K562 (cell line): ENCODE results near the gene LZTR1. TPM values are rescaled to one million over a fixed set of nuclear protein-coding genes. Genes with fewer than 3 reads are reported as not detected.
A peak's percentile ranks its signal among the peaks of the same experiment; 100 is the strongest.

Source experiments
- BCL6 ChIP-seq: fragments of 250-450 bp; sonication (Bioruptor Pico); IDR thresholded peaks from 2 replicates; pipeline ENCODE4 v1.4.0; 2020
- BRD4 ChIP-seq: fragments of 200-600 bp; sonication (generic); IDR thresholded peaks from 2 replicates; pipeline ENCODE4 v1.6.1; 2017; ENCODE audit warnings: inconsistent platforms
- HCFC1 ChIP-seq: IDR thresholded peaks from 2 replicates; pipeline ENCODE4 v1.6.1; 2012; ENCODE audit warnings: low read depth, low read length, improper control_type of control experiment
- HEY1 ChIP-seq: fragments of 250-450 bp; sonication (Bioruptor Pico); IDR thresholded peaks from 2 replicates; pipeline ENCODE4 v1.5.0; 2020; ENCODE audit warnings: mild to moderate bottlenecking, moderate library complexity, borderline replicate concordance
- MTA3 ChIP-seq: fragments of 450-650 bp; formaldehyde crosslinking; IDR thresholded peaks from 2 replicates; pipeline ENCODE4 v1.6.1; 2017; ENCODE audit warnings: mild to moderate bottlenecking, borderline replicate concordance
- NR4A1 ChIP-seq, 2 experiments: fragments of 250-450 bp in 1 of 2; fragments of 450-650 bp in 1 of 2; sonication (Bioruptor Pico) in 1 of 2; IDR thresholded peaks; 2 replicates each; pipeline versions ENCODE4 v1.4.0 to v1.6.1; 2016 to 2020; ENCODE audit warnings: mild to moderate bottlenecking in 2 of 2, missing compliant biosample characterization in 1 of 2, missing genetic modification characterization in 1 of 2, moderate library complexity in 1 of 2
- POLR3A ChIP-seq: IDR thresholded peaks from 2 replicates; pipeline ENCODE4 v1.6.1; 2011; ENCODE audit warnings: borderline replicate concordance, mild to moderate bottlenecking, moderate library complexity; ENCODE audit not compliant: insufficient read length, insufficient read depth; ENCODE audit errors: extremely low read depth
- PTRF ChIP-seq: fragments of 450-650 bp; IDR thresholded peaks from 2 replicates; pipeline ENCODE4 v1.6.1; 2016; ENCODE audit warnings: mild to moderate bottlenecking, missing genetic modification characterization, missing compliant biosample characterization
- RBM39 ChIP-seq: fragments of 200-400 bp; formaldehyde crosslinking; optimal IDR thresholded peaks from 2 replicates; pipeline ENCODE3; 2018; ENCODE audit warnings: low read depth, low read length
- SRSF9 ChIP-seq: fragments of 200-400 bp; formaldehyde crosslinking; IDR thresholded peaks from 2 replicates; pipeline ENCODE4 v1.6.1; 2017; ENCODE audit warnings: low read depth, low read length, borderline replicate concordance
- SUPT5H ChIP-seq: fragments of 450-650 bp; IDR thresholded peaks from 2 replicates; pipeline ENCODE4 v1.6.1; 2016
- TAL1 ChIP-seq: fragments of 450-650 bp; IDR thresholded peaks from 2 replicates; pipeline ENCODE4 v1.6.1; 2016; ENCODE audit warnings: mild to moderate bottlenecking
- ZBTB8A ChIP-seq: fragments of 450-650 bp; IDR thresholded peaks from 2 replicates; pipeline ENCODE4 v1.6.1; 2018; ENCODE audit warnings: mild to moderate bottlenecking, moderate library complexity; ENCODE audit not compliant: partially characterized antibody
- ZFP1 ChIP-seq: fragments of 450-650 bp; formaldehyde crosslinking; IDR thresholded peaks from 2 replicates; pipeline ENCODE4 v1.4.0; 2020; ENCODE audit warnings: mild to moderate bottlenecking, mixed read lengths
- ZNF12 ChIP-seq: sonication (generic); formaldehyde crosslinking; IDR thresholded peaks from 2 replicates; pipeline ENCODE4 v1.4.0; 2020; ENCODE audit warnings: mild to moderate bottlenecking, missing genetic modification reagents
- ZNF140 ChIP-seq: fragments of 250-450 bp; sonication (Bioruptor Pico); IDR thresholded peaks from 2 replicates; pipeline ENCODE4 v1.8.0; 2021; ENCODE audit warnings: moderate library complexity, mild to moderate bottlenecking, inconsistent platforms
- ZNF146 ChIP-seq: IDR thresholded peaks from one replicate; pipeline ENCODE4 v1.6.1; 2018; ENCODE audit warnings: missing compliant biosample characterization; ENCODE audit not compliant: unreplicated experiment
- ZNF224 ChIP-seq: sonication (generic); formaldehyde crosslinking; IDR thresholded peaks from 2 replicates; pipeline ENCODE4 v1.8.0; 2022; ENCODE audit warnings: mild to moderate bottlenecking, missing genetic modification reagents
- ZNF316 ChIP-seq: fragments of 450-650 bp; IDR thresholded peaks from 2 replicates; pipeline ENCODE4 v1.6.1; 2016
- ZNF57 ChIP-seq: fragments of 450-650 bp; formaldehyde crosslinking; IDR thresholded peaks from 2 replicates; pipeline ENCODE4 v1.4.0; 2020; ENCODE audit warnings: mild to moderate bottlenecking, moderate library complexity
- ZNF583 ChIP-seq: fragments of 250-450 bp; sonication (Bioruptor Pico); IDR thresholded peaks from 2 replicates; pipeline ENCODE4 v1.4.0; 2020
- polyA plus RNA-seq, 8 experiments: library from polyadenylated mRNA; depleted of rRNA in 4 of 8; stranded (reverse) in 5 of 8; unstranded in 3 of 8; fragments of >200 nt; fragmentation: Nextera tagmentation in 2 of 8; fragmentation: Illumina TruSeq in 1 of 8; extraction: Ambion mirVana in 2 of 8; extraction: Trizol in 1 of 8; gene quantifications; 2 replicates each; pipeline versions ENCODE4 v1.2.1 to v1.2.3, GENCODE V29; 2011 to 2014; ENCODE audit warnings: inconsistent platforms in 1 of 8, missing spikeins in 1 of 8
- total RNA-seq, 7 experiments: library from RNA; depleted of rRNA in 6 of 7; stranded (reverse); fragments of >200 nt in 6 of 7; fragmentation: Illumina TruSeq in 2 of 7; extraction: Trizol in 2 of 7; gene quantifications; 2 replicates each; pipeline versions ENCODE4 v1.2.1 to v1.2.3, GENCODE V29; 2011 to 2021; ENCODE audit warnings: low replicate concordance in 1 of 7
- TF ChIP-seq, protein P1 (sequence below), 2 experiments: IDR thresholded peaks; 2 replicates each; pipeline ENCODE4 v1.6.1; 2011; ENCODE audit warnings: borderline replicate concordance in 1 of 2, control low read depth in 1 of 2, low read depth in 1 of 2, low read length in 1 of 2, mild to moderate bottlenecking in 1 of 2, mixed read lengths in 1 of 2, moderate library complexity in 1 of 2; ENCODE audit not compliant: insufficient read depth in 1 of 2, insufficient read length in 1 of 2, poor library complexity in 1 of 2, severe bottlenecking in 1 of 2; ENCODE audit errors: extremely low read depth in 1 of 2
- TF ChIP-seq, protein P2 (sequence below): fragments of 250-450 bp; sonication (Bioruptor Pico); IDR thresholded peaks from 2 replicates; pipeline ENCODE4 v1.6.1; 2021; ENCODE audit warnings: mild to moderate bottlenecking
- TF ChIP-seq, protein P3 (sequence below): sonication (generic); formaldehyde crosslinking; IDR thresholded peaks from 2 replicates; pipeline ENCODE4 v1.8.1; 2023; ENCODE audit warnings: mild to moderate bottlenecking, missing genetic modification reagents
- TF ChIP-seq, protein P4 (sequence below): sonication (generic); formaldehyde crosslinking; IDR thresholded peaks from 2 replicates; pipeline ENCODE4 v1.8.0; 2022; ENCODE audit warnings: mild to moderate bottlenecking, missing genetic modification reagents

LZTR1 gene
- total and polyA plus RNA-seq, 9 of the 15 experiments (the other 6 are each of a cell fraction or from before 2014, with no cell fraction given) = 2.2 to 135 (median 63.0) TPM

DNA sequence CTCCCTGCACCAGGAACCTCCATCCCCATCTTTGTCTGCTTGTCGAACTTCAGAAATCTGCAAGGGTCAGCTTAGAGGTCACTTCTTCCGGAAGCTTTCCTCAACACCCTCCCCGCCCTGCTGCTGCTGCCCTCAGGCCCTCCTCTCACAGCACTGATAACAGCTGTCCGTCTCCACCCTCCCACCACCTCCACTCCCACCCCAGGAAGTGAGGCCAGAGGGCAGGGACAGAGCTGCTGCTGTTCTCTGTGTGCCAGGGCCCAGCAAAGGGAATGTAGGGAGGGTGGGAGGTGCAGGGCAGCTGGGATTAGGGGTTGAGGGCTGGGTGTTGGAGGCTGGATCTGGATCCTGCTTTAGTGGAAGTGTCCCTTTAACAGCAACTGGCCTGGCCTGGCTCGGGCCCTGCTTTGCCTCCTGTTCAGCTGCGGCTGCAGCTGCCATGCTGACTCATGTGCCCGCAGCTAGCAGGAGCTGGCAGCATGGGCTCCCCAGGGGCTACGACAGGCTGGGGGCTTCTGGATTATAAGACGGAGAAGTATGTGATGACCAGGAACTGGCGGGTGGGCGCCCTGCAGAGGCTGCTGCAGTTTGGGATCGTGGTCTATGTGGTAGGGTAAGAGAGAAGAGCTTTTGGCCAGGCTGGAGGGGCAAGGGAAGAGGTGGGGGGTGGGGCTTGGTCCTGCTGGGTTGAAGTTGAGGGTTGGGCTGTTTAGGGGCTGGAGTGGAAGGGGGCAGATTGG is 32.8 kb downstream of the LZTR1 start, which contains the start of gene P2RX6 (continued):
- no peak for TF ChIP-seq ZNF146 (CRISPR knock-in tag)
- no peak for TF ChIP-seq ZNF316
- peak; percentile 30; the same call in 1 of the 2 replicates for TF ChIP-seq BRD4
- TF ChIP-seq ZBTB8A = no peak
- TF ChIP-seq ZNF140 (CRISPR knock-in tag) = no peak
- TF ChIP-seq, protein P1, sequence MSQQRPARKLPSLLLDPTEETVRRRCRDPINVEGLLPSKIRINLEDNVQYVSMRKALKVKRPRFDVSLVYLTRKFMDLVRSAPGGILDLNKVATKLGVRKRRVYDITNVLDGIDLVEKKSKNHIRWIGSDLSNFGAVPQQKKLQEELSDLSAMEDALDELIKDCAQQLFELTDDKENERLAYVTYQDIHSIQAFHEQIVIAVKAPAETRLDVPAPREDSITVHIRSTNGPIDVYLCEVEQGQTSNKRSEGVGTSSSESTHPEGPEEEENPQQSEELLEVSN (IDR thresholded peaks at IDR 0.05; ENCODE audit: borderline replicate concordance in 1 of 2, extremely low read depth in 1 of 2, insufficient read depth in 1 of 2, insufficient read length in 1 of 2, low read depth in 1 of 2, low read length in 1 of 2, poor library complexity in 1 of 2, severe bottlenecking in 1 of 2) = peak in 1 of 2 experiments; percentile 59
- no peak; the same call in 1 of the 2 replicates for TF ChIP-seq ZNF583 (CRISPR knock-in tag)
- peak; percentile 96 for TF ChIP-seq ZNF57 (CRISPR knock-in tag)
- TF ChIP-seq, protein P2, sequence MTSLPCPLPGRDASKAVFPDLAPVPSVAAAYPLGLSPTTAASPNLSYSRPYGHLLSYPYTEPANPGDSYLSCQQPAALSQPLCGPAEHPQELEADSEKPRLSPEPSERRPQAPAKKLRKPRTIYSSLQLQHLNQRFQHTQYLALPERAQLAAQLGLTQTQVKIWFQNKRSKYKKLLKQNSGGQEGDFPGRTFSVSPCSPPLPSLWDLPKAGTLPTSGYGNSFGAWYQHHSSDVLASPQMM (CRISPR knock-in tag) = no peak
- TF ChIP-seq HEY1 (CRISPR knock-in tag) = 0 out of 2 replicates have a peak, but pooled peaks have one; percentile 5
- no peak for TF ChIP-seq TAL1
- TF ChIP-seq SUPT5H = no peak
- no peak for TF ChIP-seq ZNF224 (CRISPR knock-in tag)
- TF ChIP-seq SRSF9 = no peak
- TF ChIP-seq HCFC1 = peak; percentile 61
- no peak for TF ChIP-seq ZNF12 (CRISPR knock-in tag)
- TF ChIP-seq, protein P3, sequence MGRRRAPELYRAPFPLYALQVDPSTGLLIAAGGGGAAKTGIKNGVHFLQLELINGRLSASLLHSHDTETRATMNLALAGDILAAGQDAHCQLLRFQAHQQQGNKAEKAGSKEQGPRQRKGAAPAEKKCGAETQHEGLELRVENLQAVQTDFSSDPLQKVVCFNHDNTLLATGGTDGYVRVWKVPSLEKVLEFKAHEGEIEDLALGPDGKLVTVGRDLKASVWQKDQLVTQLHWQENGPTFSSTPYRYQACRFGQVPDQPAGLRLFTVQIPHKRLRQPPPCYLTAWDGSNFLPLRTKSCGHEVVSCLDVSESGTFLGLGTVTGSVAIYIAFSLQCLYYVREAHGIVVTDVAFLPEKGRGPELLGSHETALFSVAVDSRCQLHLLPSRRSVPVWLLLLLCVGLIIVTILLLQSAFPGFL (CRISPR knock-in tag) = no peak
- no peak for TF ChIP-seq NR4A1 (CRISPR knock-in tag; IDR thresholded peaks at IDR 0.05)
- peak; percentile 12; the same call in 1 of the 2 replicates for TF ChIP-seq NR4A1 (tag; IDR thresholded peaks at IDR 0.05)
- TF ChIP-seq POLR3A = no peak
- TF ChIP-seq RBM39 = peak; percentile 99
- TF ChIP-seq PTRF (tag) = no peak
- no peak for TF ChIP-seq MTA3
- TF ChIP-seq, protein P4, sequence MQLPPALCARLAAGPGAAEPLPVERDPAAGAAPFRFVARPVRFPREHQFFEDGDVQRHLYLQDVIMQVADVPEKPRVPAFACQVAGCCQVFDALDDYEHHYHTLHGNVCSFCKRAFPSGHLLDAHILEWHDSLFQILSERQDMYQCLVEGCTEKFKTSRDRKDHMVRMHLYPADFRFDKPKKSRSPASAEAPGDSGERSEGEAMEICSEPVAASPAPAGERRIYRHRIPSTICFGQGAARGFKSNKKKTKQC (CRISPR knock-in tag) = no peak
- no peak for TF ChIP-seq ZFP1
- TF ChIP-seq BCL6 (CRISPR knock-in tag) = no peak
